ENCODE results near the gene BCAR3. TPM values are rescaled to one million over a fixed set of nuclear protein-coding genes. Genes with fewer than 3 reads are reported as not detected.
"Not testable (repeated sequence)": the region's sequence is repeated elsewhere in the genome, so short reads cannot be mapped to it uniquely, and the experiment has no call there.

The BCAR3 gene
- total RNA-seq, 3 donors from 2014 or later: 26.7 to 42.7 (median 30.2) TPM

DNA sequence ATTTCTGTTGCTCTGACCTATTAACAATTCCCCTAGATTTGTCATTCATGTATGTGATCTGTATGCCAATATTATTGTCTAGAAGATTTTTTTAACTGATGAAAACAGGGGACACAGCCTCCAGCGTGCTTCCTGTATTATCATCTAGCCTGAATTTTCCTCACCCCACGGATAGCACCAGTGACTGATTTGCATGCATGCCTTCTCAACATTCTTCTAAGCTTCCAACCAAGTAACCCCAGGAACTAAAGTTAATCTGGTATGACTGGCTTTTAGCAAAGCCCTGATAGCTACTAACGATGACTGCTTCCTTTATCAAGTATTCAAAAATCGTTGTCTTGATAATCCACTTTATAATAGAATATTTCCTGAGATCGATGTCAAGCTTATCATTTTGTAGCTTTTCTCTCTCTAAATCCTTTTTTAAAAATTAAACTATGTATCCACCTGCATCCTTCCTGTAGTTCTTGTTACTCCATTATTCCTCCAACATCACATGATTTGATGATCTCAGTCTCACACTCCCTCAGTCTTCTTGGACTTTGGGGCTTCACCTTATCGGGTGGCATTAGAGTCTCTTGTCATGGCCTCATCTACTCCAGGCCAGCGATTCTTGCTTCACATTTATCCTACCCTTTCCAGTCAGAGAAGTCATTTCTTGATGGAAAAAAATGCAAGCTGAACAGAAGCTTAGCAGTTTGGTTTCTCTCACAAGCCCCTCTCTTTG lies 19.0 kb downstream of the BCAR3 start:
- H3K4me3 ChIP-seq: no peak overlapping the region
- H3K9me3 ChIP-seq: no peaks in the 10 kb centered on the region
- no peak overlapping the region for H3K27ac ChIP-seq
- no peaks in the 10 kb centered on the region for H3K36me3 ChIP-seq
- no peaks in the 10 kb centered on the region for H3K27me3 ChIP-seq
- H3K4me1 ChIP-seq: no peaks in the 10 kb centered on the region
- intact Hi-C loops (cut with DNase I; ENCODE audit: low total_unique reads): no loop called here
- TF ChIP-seq POLR2A (IDR thresholded peaks at IDR 0.05): no peak
- TF ChIP-seq, protein P1, sequence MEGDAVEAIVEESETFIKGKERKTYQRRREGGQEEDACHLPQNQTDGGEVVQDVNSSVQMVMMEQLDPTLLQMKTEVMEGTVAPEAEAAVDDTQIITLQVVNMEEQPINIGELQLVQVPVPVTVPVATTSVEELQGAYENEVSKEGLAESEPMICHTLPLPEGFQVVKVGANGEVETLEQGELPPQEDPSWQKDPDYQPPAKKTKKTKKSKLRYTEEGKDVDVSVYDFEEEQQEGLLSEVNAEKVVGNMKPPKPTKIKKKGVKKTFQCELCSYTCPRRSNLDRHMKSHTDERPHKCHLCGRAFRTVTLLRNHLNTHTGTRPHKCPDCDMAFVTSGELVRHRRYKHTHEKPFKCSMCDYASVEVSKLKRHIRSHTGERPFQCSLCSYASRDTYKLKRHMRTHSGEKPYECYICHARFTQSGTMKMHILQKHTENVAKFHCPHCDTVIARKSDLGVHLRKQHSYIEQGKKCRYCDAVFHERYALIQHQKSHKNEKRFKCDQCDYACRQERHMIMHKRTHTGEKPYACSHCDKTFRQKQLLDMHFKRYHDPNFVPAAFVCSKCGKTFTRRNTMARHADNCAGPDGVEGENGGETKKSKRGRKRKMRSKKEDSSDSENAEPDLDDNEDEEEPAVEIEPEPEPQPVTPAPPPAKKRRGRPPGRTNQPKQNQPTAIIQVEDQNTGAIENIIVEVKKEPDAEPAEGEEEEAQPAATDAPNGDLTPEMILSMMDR (IDR thresholded peaks at IDR 0.05): no peak
- TF ChIP-seq POLR2AphosphoS5 (IDR thresholded peaks at IDR 0.05): no peak
- DNase-seq (ENCODE audit: low spot score in 2 of 2): no peak

DNA sequence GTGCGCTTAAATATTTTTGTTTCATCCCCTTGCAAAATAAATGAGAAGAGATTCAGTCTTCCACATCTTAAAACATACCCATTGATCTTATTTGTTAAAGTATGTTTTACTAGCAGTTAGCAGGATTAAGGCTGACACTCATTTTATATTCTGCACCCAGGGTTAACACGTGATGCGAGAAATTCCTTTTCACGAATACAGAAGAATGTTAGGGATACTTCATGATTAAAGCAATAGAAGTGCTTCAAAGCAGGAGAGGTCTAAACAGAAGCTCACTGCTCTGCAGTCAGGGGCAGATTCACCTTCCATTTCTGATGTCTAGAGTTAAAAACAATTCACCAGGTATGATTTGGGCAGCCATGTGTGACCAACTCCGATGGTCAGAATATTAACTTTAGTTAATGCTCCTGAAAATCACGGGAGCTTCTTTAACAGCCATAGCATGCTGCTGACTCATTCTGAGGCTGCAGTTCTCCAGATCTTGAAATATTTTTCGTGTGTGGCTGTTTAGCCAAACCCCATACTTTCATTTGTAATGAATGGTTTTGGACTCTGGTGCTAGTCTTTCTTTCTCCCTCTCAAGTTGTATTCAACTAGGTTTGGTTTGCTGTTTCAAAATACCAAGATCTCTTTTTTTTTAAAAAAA lies 19.7 kb downstream of the BCAR3 start:
- intact Hi-C loops (cut with DNase I; ENCODE audit: low total_unique reads): no loop called here
- Histone ChIP-seq H3K9me3 (no peaks in the 10 kb centered on the region), H3K4me3 (no peak overlapping the region), H3K4me1 (no peaks in the 10 kb centered on the region), H3K27ac (peak overlapping the region in 1 of 2 donors; percentile 40), H3K27me3 (no peaks in the 10 kb centered on the region), H3K36me3 (no peaks in the 10 kb centered on the region)
- TF ChIP-seq POLR2AphosphoS5 (IDR thresholded peaks at IDR 0.05) (no peak), POLR2A (IDR thresholded peaks at IDR 0.05) (no peak)
- TF ChIP-seq, protein P1 (IDR thresholded peaks at IDR 0.05): no peak
- DNase-seq (ENCODE audit: low spot score in 2 of 2): no peak

DNA sequence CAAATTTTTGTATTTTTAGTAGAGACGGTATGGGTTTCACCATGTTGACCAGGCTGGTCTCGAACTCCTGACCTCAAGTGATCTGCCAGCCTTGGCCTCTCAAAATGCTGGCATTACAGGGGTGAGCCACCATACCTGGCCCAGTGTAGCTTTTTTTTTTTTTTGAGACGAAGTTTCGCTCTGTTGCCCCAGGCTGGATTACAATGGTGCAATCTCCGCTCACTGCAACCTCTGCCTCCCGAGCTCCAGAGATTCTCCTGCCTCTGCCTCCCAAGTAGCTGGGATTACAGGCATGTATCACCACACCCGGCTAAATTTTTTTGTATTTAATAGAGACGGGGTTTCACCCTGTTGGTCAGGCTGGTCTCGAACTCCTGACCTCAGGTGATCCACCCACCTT lies 20.3 kb downstream of the BCAR3 start:
- H3K9me3 ChIP-seq; DNase-seq (ENCODE audit: low spot score in 2 of 2); H3K27me3 ChIP-seq; intact Hi-C loops (cut with DNase I; ENCODE audit: low total_unique reads); H3K4me3 ChIP-seq; H3K36me3 ChIP-seq; H3K4me1 ChIP-seq: not testable (repeated sequence)
- peak overlapping the region in 1 of 2 donors; percentile 40 for H3K27ac ChIP-seq

DNA sequence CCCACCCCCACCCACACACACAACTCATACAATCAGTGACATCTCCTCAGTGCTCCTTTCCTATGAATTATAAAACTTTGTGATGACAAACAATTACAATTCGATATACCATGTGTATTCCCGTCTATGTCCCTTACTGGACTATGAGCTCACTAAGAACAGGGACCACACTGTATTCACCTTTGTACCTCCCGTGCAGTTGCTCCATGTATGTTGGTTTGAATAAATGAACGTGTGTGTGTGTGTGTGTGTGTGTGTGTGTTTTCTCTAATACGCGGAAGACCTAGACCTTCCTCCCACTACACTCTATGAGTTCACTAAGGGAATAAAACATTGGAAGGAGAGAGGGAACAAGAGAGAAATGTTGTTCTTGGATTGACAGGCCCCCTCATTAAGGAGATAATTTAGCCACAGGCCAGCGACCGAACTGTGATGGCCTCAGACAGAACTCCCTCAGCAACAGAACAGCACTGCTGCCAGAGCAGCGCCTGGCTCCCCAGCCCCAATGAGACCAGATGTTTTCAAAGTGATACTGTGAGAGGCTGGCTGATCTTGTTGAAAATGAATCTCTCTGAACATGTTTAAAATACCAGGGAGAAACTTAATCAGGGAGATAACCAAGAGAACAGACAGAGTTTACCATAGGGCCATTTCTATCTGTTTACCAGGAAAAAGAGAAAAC lies 21.7 kb downstream of the BCAR3 start:
- no peak for TF ChIP-seq POLR2AphosphoS5 (IDR thresholded peaks at IDR 0.05)
- TF ChIP-seq, protein P1 (IDR thresholded peaks at IDR 0.05): no peak
- TF ChIP-seq POLR2A (IDR thresholded peaks at IDR 0.05): no peak
- Histone ChIP-seq H3K4me3 (no peak overlapping the region), H3K9me3 (no peaks in the 10 kb centered on the region), H3K4me1 (no peaks in the 10 kb centered on the region), H3K27me3 (no peaks in the 10 kb centered on the region), H3K36me3 (no peaks in the 10 kb centered on the region), H3K27ac (peak overlapping the region in 1 of 2 donors; percentile 44)
- DNase-seq (ENCODE audit: low spot score in 2 of 2): no peak
- intact Hi-C loops (cut with DNase I; ENCODE audit: low total_unique reads): no loop called here

DNA sequence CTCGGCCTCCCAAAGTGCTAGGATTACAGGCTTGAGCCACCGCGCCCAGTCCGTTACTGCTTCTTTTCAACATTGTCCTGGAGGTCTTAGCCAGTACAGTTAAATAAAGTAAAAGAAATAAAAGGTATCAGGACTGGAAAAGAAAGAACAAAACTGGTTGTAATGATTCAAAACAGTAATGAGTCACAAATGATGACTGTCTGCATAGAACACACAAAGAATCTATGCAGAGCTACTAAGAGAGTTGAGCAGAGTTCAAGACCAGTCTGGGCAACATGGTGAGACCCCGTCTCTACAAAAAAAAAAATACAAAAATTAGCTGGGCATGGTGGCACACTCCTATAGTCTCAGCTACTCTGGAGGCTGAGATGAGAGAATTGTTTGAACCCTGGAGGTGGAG lies 23.4 kb downstream of the BCAR3 start:
- Histone ChIP-seq H3K36me3 (no peaks in the 10 kb centered on the region), H3K27me3 (no peaks in the 10 kb centered on the region), H3K27ac (no peak overlapping the region), H3K9me3 (no peaks in the 10 kb centered on the region), H3K4me3 (no peak overlapping the region), H3K4me1 (no peaks in the 10 kb centered on the region)
- TF ChIP-seq POLR2A (IDR thresholded peaks at IDR 0.05) (no peak), POLR2AphosphoS5 (IDR thresholded peaks at IDR 0.05) (no peak)
- TF ChIP-seq, protein P1 (IDR thresholded peaks at IDR 0.05): no peak
- intact Hi-C loops (cut with DNase I; ENCODE audit: low total_unique reads): no loop called here
- DNase-seq (ENCODE audit: low spot score in 2 of 2): no peak
